Endodermal cell (in vitro differentiated cells): ENCODE measurements around the gene MED13L. TPM values are rescaled to one million over a fixed set of nuclear protein-coding genes. Genes with fewer than 3 reads are reported as not detected.

Source experiments
- DNase-seq: peaks from one replicate; pipeline ENCODE4 v3.0.0-alpha.2; 2017
- H3K27ac ChIP-seq: 2 replicates; pipeline ENCODE4 v1.5.1; 2013; ENCODE audit warnings: mild to moderate bottlenecking, low read depth, low read length, moderate library complexity
- H3K27me3 ChIP-seq: 2 replicates; pipeline ENCODE4 v1.6.1; 2013; ENCODE audit warnings: mild to moderate bottlenecking, low read length, moderate library complexity; ENCODE audit not compliant: insufficient read depth, control insufficient read depth, poor library complexity, severe bottlenecking
- H3K36me3 ChIP-seq: 2 replicates; pipeline ENCODE4 v1.7.0; 2013; ENCODE audit warnings: mild to moderate bottlenecking, low read length, moderate library complexity; ENCODE audit not compliant: control insufficient read depth, insufficient read depth
- H3K4me1 ChIP-seq: one replicate; pipeline ENCODE4 v1.7.0; 2013; ENCODE audit warnings: low read length; ENCODE audit not compliant: control insufficient read depth, insufficient read depth
- H3K4me3 ChIP-seq: 2 replicates; pipeline ENCODE4 v1.5.1; 2013; ENCODE audit warnings: mild to moderate bottlenecking, low read length, moderate library complexity
- H3K9ac ChIP-seq: 2 replicates; pipeline ENCODE4 v1.6.1; 2013; ENCODE audit warnings: mild to moderate bottlenecking, low read length, moderate library complexity; ENCODE audit not compliant: poor library complexity, severe bottlenecking; ENCODE audit errors: extremely low read depth
- H3K9me3 ChIP-seq: 2 replicates; pipeline ENCODE4 v1.6.1; 2013; ENCODE audit warnings: mild to moderate bottlenecking, low read length, moderate library complexity; ENCODE audit not compliant: control insufficient read depth
- H3K27ac Mint-ChIP-seq: 2 replicates; pipeline ENCODE4 v1.8.0; 2020; ENCODE audit warnings: mixed read lengths
- H3K27me3 Mint-ChIP-seq: 2 replicates; pipeline ENCODE4 v1.8.0; 2021; ENCODE audit warnings: mild to moderate bottlenecking, mixed read lengths; ENCODE audit not compliant: insufficient read depth
- H3K36me3 Mint-ChIP-seq: 2 replicates; pipeline ENCODE4 v1.8.0; 2020; ENCODE audit warnings: low read depth, mixed read lengths
- H3K4me1 Mint-ChIP-seq: 2 replicates; pipeline ENCODE4 v1.8.0; 2020; ENCODE audit warnings: mixed read lengths
- H3K4me3 Mint-ChIP-seq: 2 replicates; pipeline ENCODE4 v1.8.0; 2020; ENCODE audit warnings: mild to moderate bottlenecking, moderate library complexity, mixed read lengths
- H3K9me3 Mint-ChIP-seq: 2 replicates; pipeline ENCODE4 v1.8.0; 2020; ENCODE audit warnings: mild to moderate bottlenecking, mixed read lengths
- CTCF ChIP-seq: fragments of 200-600 bp; sonication (generic); conservative IDR thresholded peaks from 2 replicates; pipeline ENCODE4 v1.5.0; 2021; ENCODE audit warnings: antibody characterized with exemption, mild to moderate bottlenecking
- WGBS, 2 experiments: methylation state at CpG; one replicate each; pipeline versions ENCODE4 v1.1.5 to v1.1.7; 2013; ENCODE audit warnings: missing lambda C conversion rate in 2 of 2, mixed read lengths in 1 of 2; ENCODE audit not compliant: insufficient coverage in 1 of 2, insufficient read length in 1 of 2; 5-methylcytosine and 5-hydroxymethylcytosine counted together
- total RNA-seq, 2 donors: library from RNA; stranded (reverse); fragmentation: NEBNext Ultra II Directional in 1 of 2; extraction: Animal tissue kit (Norgen Biotek cat#: 25700) in 1 of 2; gene quantifications; 2 replicates in 1 of 2; 3 replicates in 1 of 2; pipeline ENCODE4 v1.2.1, GENCODE V29; 2021

Gene MED13L
- total RNA-seq, 2 donors from 2014 or later: 101 to 111 TPM

- no peak for TF ChIP-seq CTCF
- Histone ChIP-seq H3K4me1 (no peaks in the 10 kb centered on the region), H3K27ac (peak overlapping the region; percentile 77), H3K36me3 (no peaks in the 10 kb centered on the region), H3K9me3 (no peaks in the 10 kb centered on the region), H3K27me3 (no peaks in the 10 kb centered on the region), H3K9ac (no peak overlapping the region), H3K4me3 (no peak overlapping the region)
- Mint-ChIP-seq H3K27me3 (no peaks in the 10 kb centered on the region), H3K36me3 (no peaks in the 10 kb centered on the region), H3K4me3 (no peak overlapping the region), H3K27ac (no peak overlapping the region), H3K4me1 (no peaks in the 10 kb centered on the region), H3K9me3 (no peaks in the 10 kb centered on the region)
- no peak for DNase-seq
- WGBS, 2 experiments: 74 to 94% methylated on average over 3 of the region's 3 CpGs
Observed at GRCh38 chr12:116053479-116054200, 223.9 kb downstream of the MED13L start.

DNA sequence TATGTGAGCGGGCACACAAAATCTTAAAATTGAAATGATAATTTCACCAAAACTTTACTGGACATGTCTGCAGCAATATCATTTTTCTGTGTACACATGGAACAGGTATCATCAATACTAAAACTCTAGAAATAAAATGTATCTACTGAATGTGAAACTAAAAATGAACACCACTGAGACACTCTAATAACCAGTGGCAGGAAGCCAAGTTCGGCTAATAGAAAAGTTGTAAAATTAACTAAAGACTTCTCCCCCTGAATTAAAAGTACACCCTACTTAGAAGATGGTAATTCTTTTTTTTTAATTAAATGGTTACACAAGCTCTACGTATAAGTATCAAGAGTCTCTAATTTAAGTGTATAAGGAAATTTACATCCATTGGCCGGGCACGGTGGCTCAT, 227.2 kb downstream of the MED13L start:
- H3K27ac Mint-ChIP-seq: no peak overlapping the region
- Histone ChIP-seq H3K4me1 (no peaks in the 10 kb centered on the region), H3K36me3 (no peaks in the 10 kb centered on the region), H3K4me3 (no peak overlapping the region), H3K9ac (no peak overlapping the region), H3K27me3 (no peaks in the 10 kb centered on the region), H3K27ac (no peak overlapping the region), H3K9me3 (no peaks in the 10 kb centered on the region)
- no peaks in the 10 kb centered on the region for H3K9me3 Mint-ChIP-seq
- no peak for DNase-seq
- H3K4me1 Mint-ChIP-seq: no peaks in the 10 kb centered on the region
- no peaks in the 10 kb centered on the region for H3K27me3 Mint-ChIP-seq
- no peak for TF ChIP-seq CTCF
- no peak overlapping the region for H3K4me3 Mint-ChIP-seq
- WGBS, 2 experiments: 97 to 100% methylated on average over 2 to 5 of the region's 5 CpGs
- no peaks in the 10 kb centered on the region for H3K36me3 Mint-ChIP-seq

DNA sequence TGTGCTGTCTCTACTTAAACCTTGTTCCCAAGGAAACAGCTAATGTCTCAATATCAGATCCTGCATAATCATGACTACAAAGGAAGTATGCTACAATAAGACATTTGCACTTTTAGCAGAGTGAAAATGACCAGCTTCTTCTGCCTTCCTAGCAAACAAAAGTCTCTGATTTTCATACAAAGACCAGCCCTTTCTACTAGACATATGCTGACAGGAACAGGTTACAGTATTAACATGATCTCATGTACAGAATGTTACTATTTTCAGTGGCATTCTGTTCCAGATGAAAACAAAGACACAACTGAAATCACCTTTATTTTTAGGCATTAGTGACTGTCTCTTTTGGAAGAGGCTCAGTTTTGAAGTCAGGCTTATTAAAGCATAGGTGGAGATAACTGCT, 228.6 kb downstream of the MED13L start:
- H3K27ac Mint-ChIP-seq: no peak overlapping the region
- no peaks in the 10 kb centered on the region for H3K27me3 Mint-ChIP-seq
- Histone ChIP-seq H3K27me3 (no peaks in the 10 kb centered on the region), H3K9ac (no peak overlapping the region), H3K9me3 (no peaks in the 10 kb centered on the region), H3K4me1 (no peaks in the 10 kb centered on the region), H3K27ac (no peak overlapping the region), H3K36me3 (no peaks in the 10 kb centered on the region), H3K4me3 (no peak overlapping the region)
- H3K4me3 Mint-ChIP-seq: no peak overlapping the region
- no peak for TF ChIP-seq CTCF
- no peaks in the 10 kb centered on the region for H3K36me3 Mint-ChIP-seq
- DNase-seq: no peak
- H3K4me1 Mint-ChIP-seq: no peaks in the 10 kb centered on the region
- H3K9me3 Mint-ChIP-seq: no peaks in the 10 kb centered on the region
